ENCODE data around the gene WNT9B. TPM values are rescaled to one million over a fixed set of nuclear protein-coding genes. Genes with fewer than 3 reads are reported as not detected.
"Not testable (repeated sequence)": the region's sequence is repeated elsewhere in the genome, so short reads cannot be mapped to it uniquely, and the experiment has no call there.

The WNT9B gene
- total RNA-seq, 4 donors from 2014 or later, result 0.31 to 0.81 (median 0.45) TPM; not detected in 1

GRCh38 chr17:46839211-46839610 is 12.2 kb upstream of the WNT9B start:
- no peaks in the 10 kb centered on the region for H3K36me3 ChIP-seq
- no peak overlapping the region for H3K4me3 ChIP-seq
- ATAC-seq, result no peak
- no peak overlapping the region for H3K27ac ChIP-seq
- H3K9me3 ChIP-seq, result peaks cover 0 to 12% (median 0%) of the 10 kb centered on the region in 3 donors
- no peak for TF ChIP-seq CTCF (IDR thresholded peaks at IDR 0.05)
- 50 to 92% methylated on average over 1 to 4 of the region's 5 CpGs for WGBS, 2 donors (ENCODE audit: low coverage in 1 of 2)
- peaks cover 55% of the 10 kb centered on the region for H3K27me3 ChIP-seq
- peaks cover 0 to 7% (median 0%) of the 10 kb centered on the region in 3 donors for H3K4me1 ChIP-seq

GRCh38 chr17:46840596-46840995 is 10.8 kb upstream of the WNT9B start:
- H3K4me3 ChIP-seq, ATAC-seq, H3K36me3 ChIP-seq, H3K4me1 ChIP-seq, H3K27ac ChIP-seq: not testable (repeated sequence)
- WGBS, 2 donors (ENCODE audit: low coverage in 1 of 2), result 73 to 80% methylated on average over 1 to 3 of the region's 3 CpGs
- Histone ChIP-seq H3K27me3 (peaks cover 58% of the 10 kb centered on the region), H3K9me3 (peaks cover 0 to 12% (median 0%) of the 10 kb centered on the region in 3 donors)

GRCh38 chr17:46841561-46842379 is 9.6 kb upstream of the WNT9B start:
- Histone ChIP-seq H3K36me3 (no peaks in the 10 kb centered on the region), H3K4me3 (peak overlapping the region in 1 of 2 donors; percentile 1), H3K27me3 (peaks cover 69% of the 10 kb centered on the region), H3K27ac (no peak overlapping the region), H3K9me3 (peaks cover 0 to 12% (median 0%) of the 10 kb centered on the region in 3 donors), H3K4me1 (peaks cover 0 to 7% (median 0%) of the 10 kb centered on the region in 3 donors)
- ATAC-seq, result no peak
- TF ChIP-seq EP300 (IDR thresholded peaks at IDR 0.05) (no peak), POLR2AphosphoS5 (IDR thresholded peaks at IDR 0.05) (no peak), CTCF (IDR thresholded peaks at IDR 0.05) (peak in 3 of 4 experiments; percentile 46 to 79 (median 63)), POLR2A (IDR thresholded peaks at IDR 0.05) (no peak)
- 17 to 39% methylated on average over 3 to 24 of the region's 43 CpGs for WGBS, 2 donors (ENCODE audit: low coverage in 1 of 2)

- no peak for ATAC-seq
- H3K9me3 ChIP-seq, result peaks cover 0 to 12% (median 0%) of the 10 kb centered on the region in 3 donors
- no peak overlapping the region for H3K4me3 ChIP-seq
- 89 to 97% methylated on average over 1 to 3 of the region's 3 CpGs for WGBS, 2 donors (ENCODE audit: low coverage in 1 of 2)
- TF ChIP-seq POLR2A (IDR thresholded peaks at IDR 0.05) (no peak), POLR2AphosphoS5 (IDR thresholded peaks at IDR 0.05) (no peak), EP300 (IDR thresholded peaks at IDR 0.05) (no peak), CTCF (IDR thresholded peaks at IDR 0.05) (no peak)
- H3K27me3 ChIP-seq, result peaks cover 69% of the 10 kb centered on the region
- H3K4me1 ChIP-seq, result peaks cover 0 to 7% (median 0%) of the 10 kb centered on the region in 3 donors
- no peaks in the 10 kb centered on the region for H3K36me3 ChIP-seq
- H3K27ac ChIP-seq, result no peak overlapping the region
Observed at GRCh38 chr17:46842835-46843234, 8.5 kb upstream of the WNT9B start.

- Histone ChIP-seq H3K27me3 (peaks cover 83% of the 10 kb centered on the region), H3K4me3 (no peak overlapping the region), H3K36me3 (no peaks in the 10 kb centered on the region), H3K27ac (no peak overlapping the region), H3K9me3 (peaks cover 0 to 10% (median 0%) of the 10 kb centered on the region in 3 donors), H3K4me1 (peaks cover 0 to 16% (median 10%) of the 10 kb centered on the region in 3 donors)
- no peak for TF ChIP-seq POLR2A (IDR thresholded peaks at IDR 0.05)
- no peak for TF ChIP-seq POLR2AphosphoS5 (IDR thresholded peaks at IDR 0.05)
- no peak for TF ChIP-seq EP300 (IDR thresholded peaks at IDR 0.05)
- TF ChIP-seq CTCF (IDR thresholded peaks at IDR 0.05), result no peak
- no peak for ATAC-seq
- 50 to 60% methylated on average over 2 to 3 of the region's 8 CpGs for WGBS, 2 donors (ENCODE audit: low coverage in 1 of 2)
Observed at GRCh38 chr17:46847204-46848191, 3.9 kb upstream of the WNT9B start.

All from gastroesophageal sphincter (tissue), 4 donors.